Peyer's patch (tissue), 4 donors: ENCODE data around the gene AP2A1. TPM values are rescaled to one million over a fixed set of nuclear protein-coding genes. Genes with fewer than 3 reads are reported as not detected.
A peak's percentile ranks its signal among the peaks of the same experiment; 100 is the strongest.

Experiments used
- DNase-seq, 3 donors: peaks; one replicate each; pipeline ENCODE4 v3.0.0-alpha.2; 2017 to 2019
- H3K27ac ChIP-seq, 4 donors: fragments of 200-600 bp; sonication (generic); one replicate each; pipeline ENCODE4 v1.5.1; 2016 to 2019
- H3K27me3 ChIP-seq, 2 donors: fragments of 200-600 bp; sonication (generic); one replicate each; pipeline ENCODE4 v1.5.1; 2019
- H3K36me3 ChIP-seq, 3 donors: fragments of 200-600 bp; sonication (generic); one replicate each; pipeline ENCODE4 v1.5.1; 2016 to 2019
- H3K4me1 ChIP-seq, 4 donors: fragments of 200-600 bp; sonication (generic); one replicate each; pipeline ENCODE4 v1.5.1; 2016 to 2019
- H3K4me3 ChIP-seq, 4 donors: fragments of 200-600 bp; sonication (generic); 1 replicate in 3 of 4; 2 replicates in 1 of 4; pipeline ENCODE4 v1.5.1; 2016 to 2019; ENCODE audit warnings: mild to moderate bottlenecking in 1 of 4
- H3K9me3 ChIP-seq, 4 donors: fragments of 200-600 bp; sonication (generic); one replicate each; pipeline ENCODE4 v1.5.1; 2016 to 2019; ENCODE audit warnings: mild to moderate bottlenecking in 1 of 4
- POLR2A ChIP-seq, 2 donors: fragments of 450-650 bp; IDR thresholded peaks; one replicate each; pipeline ENCODE4 v1.5.1; 2017; ENCODE audit warnings: antibody characterized with exemption in 2 of 2, mild to moderate bottlenecking in 2 of 2, moderate library complexity in 2 of 2
- total RNA-seq, 4 donors: library from RNA; depleted of rRNA; stranded (reverse); fragments of >200 nt; gene quantifications; one replicate each; pipeline ENCODE4 v1.1.0, GENCODE V29; 2016
- TF ChIP-seq, protein P1 (sequence below), 6 experiments: fragments of 450-650 bp in 4 of 6; fragments of 200-600 bp in 2 of 6; sonication (generic) in 1 of 6; IDR thresholded peaks; one replicate each; pipeline ENCODE4 v1.5.1; 2017 to 2019; ENCODE audit warnings: antibody characterized with exemption in 6 of 6, mild to moderate bottlenecking in 3 of 6, moderate library complexity in 1 of 6

Gene AP2A1
- total RNA-seq, 4 donors from 2014 or later = 57.8 to 102 (median 85.1) TPM

DNA sequence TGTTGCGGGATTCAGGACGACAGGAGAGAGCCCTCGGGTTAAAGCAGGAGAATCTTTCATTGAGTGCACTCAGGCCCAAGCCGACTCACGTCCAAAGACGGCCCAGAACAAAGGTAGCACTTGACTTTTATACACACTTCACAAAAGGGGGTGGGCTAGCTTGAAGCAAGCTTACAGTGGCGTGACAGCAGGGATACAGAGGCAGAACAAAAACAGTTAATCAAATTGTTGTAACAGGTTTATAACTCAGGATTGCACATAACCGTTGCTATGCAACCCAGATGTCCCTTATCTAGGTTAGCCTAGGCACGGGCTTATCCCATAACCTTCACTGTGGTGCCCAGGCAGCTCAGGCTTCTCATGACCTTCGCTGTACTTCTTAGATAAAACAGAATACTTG lies 53.3 kb downstream of the AP2A1 start:
- Histone ChIP-seq H3K27ac (no peak overlapping the region), H3K27me3 (no peaks in the 10 kb centered on the region), H3K4me3 (no peak overlapping the region), H3K9me3 (no peaks in the 10 kb centered on the region), H3K36me3 (peaks cover 0 to 32% (median 0%) of the 10 kb centered on the region in 3 donors), H3K4me1 (peaks cover 0 to 24% (median 0%) of the 10 kb centered on the region in 4 donors)
- DNase-seq = no peak
- TF ChIP-seq POLR2A (IDR thresholded peaks at IDR 0.05) = no peak
- TF ChIP-seq, protein P1, sequence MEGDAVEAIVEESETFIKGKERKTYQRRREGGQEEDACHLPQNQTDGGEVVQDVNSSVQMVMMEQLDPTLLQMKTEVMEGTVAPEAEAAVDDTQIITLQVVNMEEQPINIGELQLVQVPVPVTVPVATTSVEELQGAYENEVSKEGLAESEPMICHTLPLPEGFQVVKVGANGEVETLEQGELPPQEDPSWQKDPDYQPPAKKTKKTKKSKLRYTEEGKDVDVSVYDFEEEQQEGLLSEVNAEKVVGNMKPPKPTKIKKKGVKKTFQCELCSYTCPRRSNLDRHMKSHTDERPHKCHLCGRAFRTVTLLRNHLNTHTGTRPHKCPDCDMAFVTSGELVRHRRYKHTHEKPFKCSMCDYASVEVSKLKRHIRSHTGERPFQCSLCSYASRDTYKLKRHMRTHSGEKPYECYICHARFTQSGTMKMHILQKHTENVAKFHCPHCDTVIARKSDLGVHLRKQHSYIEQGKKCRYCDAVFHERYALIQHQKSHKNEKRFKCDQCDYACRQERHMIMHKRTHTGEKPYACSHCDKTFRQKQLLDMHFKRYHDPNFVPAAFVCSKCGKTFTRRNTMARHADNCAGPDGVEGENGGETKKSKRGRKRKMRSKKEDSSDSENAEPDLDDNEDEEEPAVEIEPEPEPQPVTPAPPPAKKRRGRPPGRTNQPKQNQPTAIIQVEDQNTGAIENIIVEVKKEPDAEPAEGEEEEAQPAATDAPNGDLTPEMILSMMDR (IDR thresholded peaks at IDR 0.05) = no peak

DNA sequence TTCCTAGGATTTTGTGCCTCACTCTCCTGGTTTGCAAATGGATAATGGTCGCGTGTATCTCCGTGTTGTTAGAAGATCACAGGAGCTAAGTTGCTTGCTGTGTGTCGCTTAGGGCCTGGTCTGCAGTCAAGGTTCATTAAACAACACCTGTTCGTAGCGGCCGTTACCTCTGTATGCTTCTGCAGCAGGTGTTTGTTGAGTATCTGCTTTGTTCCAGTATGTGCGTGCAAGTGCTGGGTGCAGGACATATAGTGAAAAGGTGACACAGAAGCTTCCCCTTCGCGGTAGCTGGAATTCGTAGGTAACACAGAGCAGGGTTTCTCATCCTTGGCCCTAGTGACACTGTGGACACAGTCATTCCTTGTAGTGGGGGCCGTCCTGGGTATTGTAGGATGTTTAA lies 56.7 kb downstream of the AP2A1 start:
- no peaks in the 10 kb centered on the region for H3K9me3 ChIP-seq
- peaks cover 0 to 34% (median 0%) of the 10 kb centered on the region in 3 donors for H3K36me3 ChIP-seq
- H3K27me3 ChIP-seq = no peaks in the 10 kb centered on the region
- H3K4me1 ChIP-seq = peaks cover 0 to 15% (median 0%) of the 10 kb centered on the region in 4 donors
- H3K27ac ChIP-seq = no peak overlapping the region
- H3K4me3 ChIP-seq = no peak overlapping the region
- DNase-seq = peak in 2 of 3 donors; percentile 32 to 61
- no peak for TF ChIP-seq POLR2A (IDR thresholded peaks at IDR 0.05)
- TF ChIP-seq, protein P1 (IDR thresholded peaks at IDR 0.05) = no peak

DNA sequence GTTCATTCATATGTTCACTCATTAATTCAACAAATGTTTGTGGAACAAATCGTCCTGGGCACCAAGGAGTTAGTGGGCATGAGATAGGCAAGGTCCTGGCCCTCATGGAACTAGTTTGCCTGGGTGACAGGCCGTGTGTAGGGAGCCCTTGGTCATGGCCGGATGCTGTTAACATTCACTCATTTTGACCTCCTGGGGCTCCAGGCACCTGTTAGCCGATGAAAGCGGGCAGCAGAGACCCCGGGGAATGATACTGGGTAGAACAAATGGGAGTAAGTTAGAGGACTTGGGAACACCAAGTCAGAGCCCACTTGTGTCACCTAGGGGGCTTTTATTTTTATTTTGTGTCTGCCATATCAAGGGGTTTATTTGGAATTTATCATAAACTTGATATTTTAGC lies 57.9 kb downstream of the AP2A1 start:
- no peaks in the 10 kb centered on the region for H3K27me3 ChIP-seq
- H3K4me1 ChIP-seq = peaks cover 0 to 7% (median 0%) of the 10 kb centered on the region in 4 donors
- H3K4me3 ChIP-seq = no peak overlapping the region
- no peak overlapping the region for H3K27ac ChIP-seq
- no peak for DNase-seq
- TF ChIP-seq, protein P1 (IDR thresholded peaks at IDR 0.05) = no peak
- no peak for TF ChIP-seq POLR2A (IDR thresholded peaks at IDR 0.05)
- peaks cover 0 to 45% (median 0%) of the 10 kb centered on the region in 3 donors for H3K36me3 ChIP-seq
- no peaks in the 10 kb centered on the region for H3K9me3 ChIP-seq

DNA sequence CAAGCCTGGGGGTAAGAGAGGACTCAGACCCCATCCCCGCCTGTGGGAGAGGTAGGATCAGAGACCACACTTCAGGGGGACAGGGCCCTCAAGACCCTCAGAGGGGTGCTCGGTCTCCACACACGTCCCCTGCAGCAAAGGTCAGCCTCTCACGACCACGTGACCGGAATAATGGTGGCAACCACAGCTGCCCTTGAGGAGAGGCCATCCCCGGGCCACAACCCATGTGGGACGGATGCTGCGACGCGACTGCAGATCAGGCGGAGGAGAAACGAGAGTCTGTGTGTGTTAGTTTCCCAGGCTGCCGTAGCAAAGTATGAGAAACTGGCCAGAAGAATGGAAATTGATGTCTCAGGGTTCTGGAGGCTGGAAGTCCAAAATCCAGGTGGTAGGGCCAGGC lies 60.2 kb downstream of the AP2A1 start:
- Histone ChIP-seq H3K27me3 (no peaks in the 10 kb centered on the region), H3K4me3 (no peak overlapping the region), H3K4me1 (no peaks in the 10 kb centered on the region), H3K27ac (no peak overlapping the region), H3K36me3 (peaks cover 0 to 61% (median 0%) of the 10 kb centered on the region in 3 donors), H3K9me3 (no peaks in the 10 kb centered on the region)
- no peak for TF ChIP-seq POLR2A (IDR thresholded peaks at IDR 0.05)
- TF ChIP-seq, protein P1 (IDR thresholded peaks at IDR 0.05) = no peak
- no peak for DNase-seq

DNA sequence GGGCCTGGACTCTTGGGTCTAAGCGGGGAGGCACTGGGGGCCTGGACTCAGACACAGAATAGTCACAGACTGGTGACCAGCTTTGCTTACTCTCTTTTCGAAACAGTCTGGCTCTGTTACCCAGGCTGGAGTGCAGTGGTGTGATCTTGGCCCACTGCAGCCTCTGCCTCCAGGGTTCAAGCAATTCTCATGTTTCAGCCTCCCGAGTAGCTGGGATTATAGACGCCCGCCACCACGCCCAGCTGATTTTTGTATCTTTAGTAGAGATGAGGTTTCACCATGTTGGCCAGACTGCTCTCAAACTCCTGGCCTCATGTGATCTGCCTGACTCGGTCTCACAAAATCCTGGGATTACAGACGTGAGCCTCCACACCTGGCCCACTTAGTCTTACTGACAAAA lies 62.4 kb downstream of the AP2A1 start:
- Histone ChIP-seq H3K4me3 (no peak overlapping the region), H3K36me3 (peaks cover 0 to 66% (median 0%) of the 10 kb centered on the region in 3 donors), H3K27ac (no peak overlapping the region), H3K27me3 (no peaks in the 10 kb centered on the region), H3K9me3 (no peaks in the 10 kb centered on the region), H3K4me1 (no peaks in the 10 kb centered on the region)
- TF ChIP-seq POLR2A (IDR thresholded peaks at IDR 0.05) = no peak
- TF ChIP-seq, protein P1 (IDR thresholded peaks at IDR 0.05) = no peak
- DNase-seq = no peak

DNA sequence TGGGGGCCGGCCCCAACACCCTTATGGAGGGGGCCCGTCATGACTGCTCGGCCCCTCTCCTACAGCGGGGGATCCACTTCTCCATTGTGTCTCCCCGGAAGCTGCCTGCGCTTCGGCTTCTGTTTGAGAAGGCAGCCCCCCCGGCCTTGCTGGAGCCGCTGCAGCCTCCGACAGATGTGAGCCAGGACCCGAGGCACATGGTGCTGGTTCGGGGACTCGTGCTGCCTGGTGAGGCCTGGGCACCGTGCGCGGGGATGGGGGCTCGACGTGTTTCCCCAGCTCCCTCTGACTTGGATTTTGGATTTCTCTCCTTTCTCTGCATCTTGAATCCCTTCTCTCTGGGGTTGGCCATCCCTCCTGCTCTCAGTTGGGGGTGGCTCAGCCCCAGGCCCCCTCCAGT lies 62.9 kb downstream of the AP2A1 start:
- Histone ChIP-seq H3K27ac (no peak overlapping the region), H3K9me3 (no peaks in the 10 kb centered on the region), H3K4me1 (no peaks in the 10 kb centered on the region), H3K36me3 (peaks cover 0 to 66% (median 0%) of the 10 kb centered on the region in 3 donors), H3K27me3 (no peaks in the 10 kb centered on the region), H3K4me3 (no peak overlapping the region)
- no peak for TF ChIP-seq POLR2A (IDR thresholded peaks at IDR 0.05)
- TF ChIP-seq, protein P1 (IDR thresholded peaks at IDR 0.05) = no peak
- no peak for DNase-seq
